Measurements from ENCODE around the gene GRK5. TPM values are rescaled to one million over a fixed set of nuclear protein-coding genes. Genes with fewer than 3 reads are reported as not detected.

The GRK5 gene
- total RNA-seq, 2 donors from 2014 or later, result 3.4 to 4.9 TPM

- TF ChIP-seq POLR2A (IDR thresholded peaks at IDR 0.05), result no peak
- no peak for TF ChIP-seq CTCF (IDR thresholded peaks at IDR 0.05)
- Histone ChIP-seq H3K4me1 (no peaks in the 10 kb centered on the region), H3K36me3 (replicated peaks in 1 of 2; ENCODE audit: insufficient read depth in 1 of 2, low read depth in 2 of 2) (no peaks in the 10 kb centered on the region), H3K4me3 (no peak overlapping the region), H3K9me3 (no peaks in the 10 kb centered on the region), H3K27me3 (no peaks in the 10 kb centered on the region), H3K27ac (peak overlapping the region in 1 of 4 donors; percentile 8)
- peak; percentile 39 for ATAC-seq
- WGBS, 2 donors, result 51 to 63% methylated on average over 12 to 16 of the region's 18 CpGs
- intact Hi-C loops (cut with DNase I), result no loop called here
- peak in 1 of 4 donors; percentile 32 for DNase-seq
Measured at GRCh38 chr10:119441151-119441821, 233.9 kb downstream of the GRK5 start.

GRCh38 chr10:119441921-119442757 is 234.8 kb downstream of the GRK5 start:
- Histone ChIP-seq H3K27ac (no peak overlapping the region), H3K4me1 (no peaks in the 10 kb centered on the region), H3K4me3 (no peak overlapping the region), H3K36me3 (replicated peaks in 1 of 2; ENCODE audit: insufficient read depth in 1 of 2, low read depth in 2 of 2) (no peaks in the 10 kb centered on the region), H3K9me3 (no peaks in the 10 kb centered on the region), H3K27me3 (no peaks in the 10 kb centered on the region)
- no peak for ATAC-seq
- intact Hi-C loops (cut with DNase I), result no loop called here
- TF ChIP-seq POLR2A (IDR thresholded peaks at IDR 0.05) (no peak), CTCF (IDR thresholded peaks at IDR 0.05) (no peak)
- 73 to 83% methylated on average over 13 to 22 of the region's 25 CpGs for whole genome bisulfite sequencing, 2 donors
- no peak for DNase-seq

- Histone ChIP-seq H3K4me3 (no peak overlapping the region), H3K9me3 (no peaks in the 10 kb centered on the region), H3K27ac (no peak overlapping the region), H3K4me1 (no peaks in the 10 kb centered on the region), H3K27me3 (no peaks in the 10 kb centered on the region), H3K36me3 (replicated peaks in 1 of 2; ENCODE audit: insufficient read depth in 1 of 2, low read depth in 2 of 2) (no peaks in the 10 kb centered on the region)
- DNase-seq, result no peak
- ATAC-seq, result no peak
- WGBS, 2 donors, result 85 to 88% methylated on average over 4 of the region's 4 CpGs
- intact Hi-C loops (cut with DNase I), result no loop called here
- TF ChIP-seq POLR2A (IDR thresholded peaks at IDR 0.05), result no peak
- TF ChIP-seq CTCF (IDR thresholded peaks at IDR 0.05), result no peak
Measured at GRCh38 chr10:119442758-119443060, 235.3 kb downstream of the GRK5 start.

GRCh38 chr10:119443441-119443840 is 236.1 kb downstream of the GRK5 start:
- WGBS, 2 donors, result 82 to 86% methylated on average over 8 to 15 of the region's 15 CpGs
- DNase-seq (no peak), ATAC-seq (no peak)
- Histone ChIP-seq H3K36me3 (replicated peaks in 1 of 2; ENCODE audit: insufficient read depth in 1 of 2, low read depth in 2 of 2) (no peaks in the 10 kb centered on the region), H3K27ac (no peak overlapping the region), H3K4me1 (no peaks in the 10 kb centered on the region), H3K27me3 (no peaks in the 10 kb centered on the region), H3K4me3 (no peak overlapping the region), H3K9me3 (no peaks in the 10 kb centered on the region)
- TF ChIP-seq POLR2A (IDR thresholded peaks at IDR 0.05) (no peak), CTCF (IDR thresholded peaks at IDR 0.05) (no peak)
- intact Hi-C loops (cut with DNase I), result no loop called here
